ENCODE results near the gene WDR33.

Gene WDR33

GRCh38 chr2:127713562-127713961 lies 97.4 kb downstream of the WDR33 start:
- DNase-seq: no peak

- DNase-seq: no peak
Measured at GRCh38 chr2:127712999-127713398, 98.0 kb downstream of the WDR33 start.

- DNase-seq: no peak
Measured at GRCh38 chr2:127709336-127709735, 101.6 kb downstream of the WDR33 start.

- no peak for DNase-seq
Measured at GRCh38 chr2:127707890-127708648, 102.9 kb downstream of the WDR33 start.

GRCh38 chr2:127706215-127706990 lies 104.6 kb downstream of the WDR33 start:
- DNase-seq: no peak

- no peak for DNase-seq
Measured at GRCh38 chr2:127705391-127706065, 105.4 kb downstream of the WDR33 start.

- no peak for DNase-seq
Measured at GRCh38 chr2:127704641-127705390, 106.2 kb downstream of the WDR33 start.

- no peak for DNase-seq
Measured at GRCh38 chr2:127703282-127703681, 107.7 kb downstream of the WDR33 start.

GRCh38 chr2:127702395-127703009 lies 108.5 kb downstream of the WDR33 start:
- DNase-seq: no peak

GRCh38 chr2:127701651-127702394 lies 109.1 kb downstream of the WDR33 start:
- DNase-seq: peak; percentile 44

- DNase-seq: peak; percentile 88
Measured at GRCh38 chr2:127701193-127701650, 109.7 kb downstream of the WDR33 start, which contains the start of gene SFT2D3. Gene SFT2D3 (plus strand): TSS chr2:127701497. CDS start chr2:127701529, 32 bp downstream.

- DNase-seq: no peak
Measured at GRCh38 chr2:127700527-127701192, 110.3 kb downstream of the WDR33 start.

GRCh38 chr2:127698553-127699355 lies 112.2 kb downstream of the WDR33 start:
- DNase-seq: no peak

- DNase-seq: no peak
Measured at GRCh38 chr2:127697482-127698180, 113.3 kb downstream of the WDR33 start.

- no peak for DNase-seq
Measured at GRCh38 chr2:127695491-127696472, 115.2 kb downstream of the WDR33 start.

GRCh38 chr2:127694986-127695385 lies 116.0 kb downstream of the WDR33 start:
- no peak for DNase-seq

GRCh38 chr2:127690696-127691095 lies 120.3 kb downstream of the WDR33 start:
- DNase-seq: no peak

- no peak for DNase-seq
Measured at GRCh38 chr2:127688405-127688804, 122.6 kb downstream of the WDR33 start.
